Activated naive CD4-positive, alpha-beta T cell treated with anti-CD3 and anti-CD28 coated beads, Interleukin-2, amount 50 U/mL, for 24 hours (primary cell): ENCODE measurements around the gene CDKAL1.

Experiments
- H3K27ac Mint-ChIP-seq: one replicate; pipeline ENCODE4 v1.8.0; 2021; ENCODE audit warnings: mild to moderate bottlenecking, mixed read lengths
- H3K27me3 Mint-ChIP-seq: one replicate; pipeline ENCODE4 v1.8.0; 2021; ENCODE audit warnings: mixed read lengths
- H3K36me3 Mint-ChIP-seq: one replicate; pipeline ENCODE4 v1.8.0; 2021; ENCODE audit warnings: mixed read lengths
- H3K4me1 Mint-ChIP-seq: one replicate; pipeline ENCODE4 v1.8.0; 2021; ENCODE audit warnings: mixed read lengths
- H3K4me3 Mint-ChIP-seq: one replicate; pipeline ENCODE4 v1.8.0; 2021; ENCODE audit warnings: mild to moderate bottlenecking, mixed read lengths
- H3K9me3 Mint-ChIP-seq: one replicate; pipeline ENCODE4 v1.8.0; 2021; ENCODE audit warnings: mixed read lengths

CDKAL1 gene

GRCh38 chr6:20771409-20771808 lies 237.2 kb downstream of the CDKAL1 start:
- H3K4me3 Mint-ChIP-seq, result no peak overlapping the region

GRCh38 chr6:20773822-20774221 lies 239.6 kb downstream of the CDKAL1 start:
- Mint-ChIP-seq H3K9me3 (no peaks in the 10 kb centered on the region), H3K27ac (no peak overlapping the region), H3K36me3 (peaks cover 23% of the 10 kb centered on the region), H3K27me3 (no peaks in the 10 kb centered on the region), H3K4me1 (peaks cover 3% of the 10 kb centered on the region), H3K4me3 (no peak overlapping the region)

More at GRCh38 chr6:20771409-20771808, 237.2 kb downstream of the CDKAL1 start:
- H3K4me1 Mint-ChIP-seq, result peaks cover 3% of the 10 kb centered on the region
- peaks cover 27% of the 10 kb centered on the region for H3K36me3 Mint-ChIP-seq
- no peaks in the 10 kb centered on the region for H3K9me3 Mint-ChIP-seq
- no peak overlapping the region for H3K27ac Mint-ChIP-seq
- H3K27me3 Mint-ChIP-seq, result no peaks in the 10 kb centered on the region

GRCh38 chr6:20775981-20776380 lies 241.7 kb downstream of the CDKAL1 start:
- Mint-ChIP-seq H3K4me3 (no peak overlapping the region), H3K9me3 (no peaks in the 10 kb centered on the region), H3K27ac (no peak overlapping the region), H3K27me3 (no peaks in the 10 kb centered on the region), H3K4me1 (no peaks in the 10 kb centered on the region), H3K36me3 (peaks cover 22% of the 10 kb centered on the region)

- H3K4me1 Mint-ChIP-seq, result no peaks in the 10 kb centered on the region
- no peak overlapping the region for H3K27ac Mint-ChIP-seq
- H3K27me3 Mint-ChIP-seq, result no peaks in the 10 kb centered on the region
- no peak overlapping the region for H3K4me3 Mint-ChIP-seq
- peaks cover 27% of the 10 kb centered on the region for H3K36me3 Mint-ChIP-seq
- H3K9me3 Mint-ChIP-seq, result no peaks in the 10 kb centered on the region
Measured at GRCh38 chr6:20777801-20778200, 243.5 kb downstream of the CDKAL1 start.

GRCh38 chr6:20778459-20778858 lies 244.2 kb downstream of the CDKAL1 start:
- Mint-ChIP-seq H3K36me3 (peaks cover 27% of the 10 kb centered on the region), H3K4me1 (no peaks in the 10 kb centered on the region), H3K4me3 (no peak overlapping the region), H3K27me3 (no peaks in the 10 kb centered on the region), H3K9me3 (no peaks in the 10 kb centered on the region), H3K27ac (no peak overlapping the region)

GRCh38 chr6:20778912-20779311 lies 244.7 kb downstream of the CDKAL1 start:
- no peak overlapping the region for H3K27ac Mint-ChIP-seq
- H3K9me3 Mint-ChIP-seq, result no peaks in the 10 kb centered on the region
- H3K36me3 Mint-ChIP-seq, result peaks cover 29% of the 10 kb centered on the region
- H3K4me1 Mint-ChIP-seq, result no peaks in the 10 kb centered on the region
- H3K4me3 Mint-ChIP-seq, result no peak overlapping the region
- no peaks in the 10 kb centered on the region for H3K27me3 Mint-ChIP-seq

GRCh38 chr6:20789162-20789561 lies 254.9 kb downstream of the CDKAL1 start:
- Mint-ChIP-seq H3K27me3 (no peaks in the 10 kb centered on the region), H3K4me3 (no peak overlapping the region), H3K9me3 (no peaks in the 10 kb centered on the region), H3K27ac (no peak overlapping the region), H3K4me1 (no peaks in the 10 kb centered on the region), H3K36me3 (peaks cover 16% of the 10 kb centered on the region)

- H3K27me3 Mint-ChIP-seq, result no peaks in the 10 kb centered on the region
- H3K4me3 Mint-ChIP-seq, result no peak overlapping the region
- no peaks in the 10 kb centered on the region for H3K9me3 Mint-ChIP-seq
- no peak overlapping the region for H3K27ac Mint-ChIP-seq
- peaks cover 22% of the 10 kb centered on the region for H3K36me3 Mint-ChIP-seq
- no peaks in the 10 kb centered on the region for H3K4me1 Mint-ChIP-seq
Measured at GRCh38 chr6:20790032-20790791, 256.0 kb downstream of the CDKAL1 start.

GRCh38 chr6:20791074-20791473 lies 256.8 kb downstream of the CDKAL1 start:
- no peaks in the 10 kb centered on the region for H3K27me3 Mint-ChIP-seq
- peaks cover 22% of the 10 kb centered on the region for H3K36me3 Mint-ChIP-seq
- H3K27ac Mint-ChIP-seq, result no peak overlapping the region
- no peaks in the 10 kb centered on the region for H3K9me3 Mint-ChIP-seq
- no peaks in the 10 kb centered on the region for H3K4me1 Mint-ChIP-seq
- no peak overlapping the region for H3K4me3 Mint-ChIP-seq

GRCh38 chr6:20791944-20792343 lies 257.7 kb downstream of the CDKAL1 start:
- Mint-ChIP-seq H3K27me3 (no peaks in the 10 kb centered on the region), H3K27ac (no peak overlapping the region), H3K9me3 (peaks cover 5% of the 10 kb centered on the region), H3K4me1 (no peaks in the 10 kb centered on the region), H3K36me3 (peaks cover 28% of the 10 kb centered on the region), H3K4me3 (no peak overlapping the region)

- no peak overlapping the region for H3K27ac Mint-ChIP-seq
- H3K4me1 Mint-ChIP-seq, result no peaks in the 10 kb centered on the region
- no peaks in the 10 kb centered on the region for H3K27me3 Mint-ChIP-seq
- H3K36me3 Mint-ChIP-seq, result peaks cover 36% of the 10 kb centered on the region
- H3K4me3 Mint-ChIP-seq, result no peak overlapping the region
- H3K9me3 Mint-ChIP-seq, result peaks cover 5% of the 10 kb centered on the region
Measured at GRCh38 chr6:20793174-20793573, 258.9 kb downstream of the CDKAL1 start.

- H3K36me3 Mint-ChIP-seq, result peaks cover 32% of the 10 kb centered on the region
- peaks cover 5% of the 10 kb centered on the region for H3K9me3 Mint-ChIP-seq
- H3K4me1 Mint-ChIP-seq, result no peaks in the 10 kb centered on the region
- no peaks in the 10 kb centered on the region for H3K27me3 Mint-ChIP-seq
- no peak overlapping the region for H3K27ac Mint-ChIP-seq
- no peak overlapping the region for H3K4me3 Mint-ChIP-seq
Measured at GRCh38 chr6:20797597-20797996, 263.3 kb downstream of the CDKAL1 start.

GRCh38 chr6:20800229-20800628 lies 266.0 kb downstream of the CDKAL1 start:
- H3K4me1 Mint-ChIP-seq, result no peaks in the 10 kb centered on the region
- H3K36me3 Mint-ChIP-seq, result peaks cover 41% of the 10 kb centered on the region
- H3K4me3 Mint-ChIP-seq, result no peak overlapping the region
- H3K27me3 Mint-ChIP-seq, result no peaks in the 10 kb centered on the region
- H3K9me3 Mint-ChIP-seq, result peaks cover 10% of the 10 kb centered on the region
- H3K27ac Mint-ChIP-seq, result no peak overlapping the region

GRCh38 chr6:20800653-20801052 lies 266.4 kb downstream of the CDKAL1 start:
- no peak overlapping the region for H3K4me3 Mint-ChIP-seq
- no peaks in the 10 kb centered on the region for H3K27me3 Mint-ChIP-seq
- no peak overlapping the region for H3K27ac Mint-ChIP-seq
- peaks cover 44% of the 10 kb centered on the region for H3K36me3 Mint-ChIP-seq
- no peaks in the 10 kb centered on the region for H3K4me1 Mint-ChIP-seq
- H3K9me3 Mint-ChIP-seq, result peaks cover 10% of the 10 kb centered on the region

- Mint-ChIP-seq H3K27ac (no peak overlapping the region), H3K4me3 (no peak overlapping the region), H3K27me3 (no peaks in the 10 kb centered on the region), H3K9me3 (peaks cover 8% of the 10 kb centered on the region), H3K36me3 (peaks cover 49% of the 10 kb centered on the region), H3K4me1 (no peaks in the 10 kb centered on the region)
Measured at GRCh38 chr6:20801595-20801994, 267.3 kb downstream of the CDKAL1 start.

GRCh38 chr6:20802596-20802995 lies 268.3 kb downstream of the CDKAL1 start:
- Mint-ChIP-seq H3K27me3 (no peaks in the 10 kb centered on the region), H3K27ac (no peak overlapping the region), H3K36me3 (peaks cover 44% of the 10 kb centered on the region), H3K4me1 (no peaks in the 10 kb centered on the region), H3K9me3 (peaks cover 10% of the 10 kb centered on the region), H3K4me3 (no peak overlapping the region)

- Mint-ChIP-seq H3K36me3 (peaks cover 51% of the 10 kb centered on the region), H3K4me3 (no peak overlapping the region), H3K27me3 (no peaks in the 10 kb centered on the region), H3K4me1 (no peaks in the 10 kb centered on the region), H3K27ac (no peak overlapping the region), H3K9me3 (peaks cover 10% of the 10 kb centered on the region)
Measured at GRCh38 chr6:20805021-20805420, 270.8 kb downstream of the CDKAL1 start.
